Stimulated activated CD4-positive, alpha-beta T cell treated with anti-CD3 and anti-CD28 coated beads, Interleukin-1b, Interleukin-23, amount 100 ng/mL, for 4 hours (primary cell): ENCODE measurements around the gene NR5A2.

ENCODE experiments used
- DNase-seq, 2 donors: peaks; one replicate each; pipeline ENCODE4 v3.0.0-alpha.2; 2020; ENCODE audit warnings: low read depth in 2 of 2

Gene NR5A2

GRCh38 chr1:200035956-200036618 lies 8.6 kb downstream of the NR5A2 start:
- no peak for DNase-seq

- DNase-seq: no peak
Observed at GRCh38 chr1:200036619-200037270, 9.2 kb downstream of the NR5A2 start.

- DNase-seq: no peak
Observed at GRCh38 chr1:200037501-200037900, 10.0 kb downstream of the NR5A2 start.

GRCh38 chr1:200037904-200038303 lies 10.4 kb downstream of the NR5A2 start:
- no peak for DNase-seq

GRCh38 chr1:200038325-200038980 lies 10.9 kb downstream of the NR5A2 start:
- DNase-seq: no peak

GRCh38 chr1:200038981-200039848 lies 11.7 kb downstream of the NR5A2 start:
- DNase-seq: no peak

GRCh38 chr1:200039849-200040474 lies 12.5 kb downstream of the NR5A2 start:
- no peak for DNase-seq

- no peak for DNase-seq
Observed at GRCh38 chr1:200040481-200041138, 13.1 kb downstream of the NR5A2 start.

GRCh38 chr1:200041337-200042118 lies 14.0 kb downstream of the NR5A2 start:
- DNase-seq: no peak

GRCh38 chr1:200042119-200042551 lies 14.6 kb downstream of the NR5A2 start:
- DNase-seq: no peak

GRCh38 chr1:200042552-200043335 lies 15.2 kb downstream of the NR5A2 start:
- no peak for DNase-seq

- no peak for DNase-seq
Observed at GRCh38 chr1:200043336-200043668, 15.8 kb downstream of the NR5A2 start.

GRCh38 chr1:200046115-200046514 lies 18.6 kb downstream of the NR5A2 start:
- no peak for DNase-seq

GRCh38 chr1:200048244-200048643 lies 20.7 kb downstream of the NR5A2 start:
- no peak for DNase-seq

- DNase-seq: no peak
Observed at GRCh38 chr1:200049810-200050209, 22.3 kb downstream of the NR5A2 start.

- no peak for DNase-seq
Observed at GRCh38 chr1:200051620-200052019, 24.1 kb downstream of the NR5A2 start.

GRCh38 chr1:200053091-200053490 lies 25.6 kb downstream of the NR5A2 start:
- DNase-seq: no peak

GRCh38 chr1:200053646-200054045 lies 26.1 kb downstream of the NR5A2 start:
- DNase-seq: no peak

- DNase-seq: no peak
Observed at GRCh38 chr1:200058341-200058740, 30.8 kb downstream of the NR5A2 start.

- no peak for DNase-seq
Observed at GRCh38 chr1:200062143-200062542, 34.6 kb downstream of the NR5A2 start.
